Uterus (tissue), 2 donors: ENCODE results near the gene GMPPA.

Experiments
- CTCF ChIP-seq, 4 experiments: fragments of 200-600 bp in 2 of 4; fragments of 450-650 bp in 2 of 4; sonication (generic) in 2 of 4; IDR thresholded peaks; one replicate each; pipeline ENCODE4 v1.5.1; 2016 to 2019; ENCODE audit warnings: antibody characterized with exemption in 4 of 4, mild to moderate bottlenecking in 2 of 4, moderate library complexity in 1 of 4
- POLR2A ChIP-seq, 2 donors: fragments of 450-650 bp; IDR thresholded peaks; one replicate each; pipeline ENCODE4 v1.6.1; 2016; ENCODE audit warnings: antibody characterized with exemption in 2 of 2, mild to moderate bottlenecking in 1 of 2, moderate library complexity in 1 of 2

DNA sequence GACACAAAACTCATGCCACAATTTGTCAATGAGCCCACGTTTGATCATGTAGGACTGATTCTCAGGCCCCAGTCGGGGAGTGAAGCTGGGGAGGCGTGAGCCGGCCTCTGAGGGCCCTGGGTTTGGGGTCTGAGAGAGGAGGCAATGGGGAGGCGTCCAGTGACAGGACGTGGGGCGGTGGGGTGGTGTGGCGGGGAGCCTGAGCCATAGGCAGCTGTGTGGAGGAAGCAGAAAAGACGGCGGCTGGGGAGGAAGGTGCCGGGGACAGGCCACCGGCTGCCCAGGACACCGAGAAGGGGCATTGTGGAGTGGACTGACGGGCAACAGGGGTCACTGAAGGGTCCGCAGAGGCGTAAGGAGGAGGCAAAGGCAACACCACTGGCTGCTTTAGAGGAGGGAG, 37.7 kb downstream of the GMPPA start:
- TF ChIP-seq CTCF (IDR thresholded peaks at IDR 0.05), result no peak
- no peak for TF ChIP-seq POLR2A (IDR thresholded peaks at IDR 0.05)
